T-helper 9 cell (primary cell): ENCODE data around the gene ROCK1.
"Not testable (repeated sequence)": the region's sequence is repeated elsewhere in the genome, so short reads cannot be mapped to it uniquely, and the experiment has no call there.

ENCODE experiments used
- DNase-seq: peaks from one replicate; pipeline ENCODE4 v3.0.0-alpha.2; 2020

The ROCK1 gene

DNA sequence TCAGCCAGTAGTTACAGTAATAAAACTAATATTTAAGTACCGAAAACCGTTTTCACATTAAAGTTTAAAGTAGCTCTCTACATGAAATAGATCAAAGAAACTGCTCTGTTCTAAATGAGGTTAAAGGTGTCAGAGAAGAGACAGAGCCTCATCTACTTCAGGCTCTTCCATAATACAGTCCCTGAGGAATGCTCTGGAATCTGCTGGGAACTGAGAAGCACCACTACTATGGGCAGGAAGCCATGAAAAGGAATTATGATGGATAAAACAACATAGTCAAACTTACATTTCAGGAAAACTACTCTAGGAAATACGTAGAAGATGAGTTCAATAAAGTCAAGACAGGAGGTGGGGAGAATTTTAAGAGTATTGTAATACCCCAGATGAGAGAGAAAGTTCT is 60.0 kb downstream of the ROCK1 start:
- no peak for DNase-seq

DNA sequence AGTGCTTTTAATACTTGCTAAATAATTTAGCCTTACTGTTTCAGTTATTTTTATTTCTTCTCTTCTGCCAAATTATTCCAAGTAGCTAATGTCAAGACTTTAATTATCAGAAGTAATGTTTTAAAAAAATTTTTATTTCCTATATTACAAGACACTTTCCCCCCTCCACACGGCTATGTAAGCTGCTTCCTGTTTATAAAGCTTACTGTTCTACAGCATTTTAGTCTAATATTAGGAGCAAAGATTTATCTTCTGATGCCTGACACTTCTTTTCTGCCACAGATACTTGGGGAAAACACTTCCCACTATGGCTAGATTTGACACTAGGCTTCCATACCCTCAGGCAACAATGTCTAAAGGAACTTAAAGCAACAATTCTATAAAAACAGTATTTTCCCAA is 62.3 kb downstream of the ROCK1 start:
- DNase-seq, result no peak

DNA sequence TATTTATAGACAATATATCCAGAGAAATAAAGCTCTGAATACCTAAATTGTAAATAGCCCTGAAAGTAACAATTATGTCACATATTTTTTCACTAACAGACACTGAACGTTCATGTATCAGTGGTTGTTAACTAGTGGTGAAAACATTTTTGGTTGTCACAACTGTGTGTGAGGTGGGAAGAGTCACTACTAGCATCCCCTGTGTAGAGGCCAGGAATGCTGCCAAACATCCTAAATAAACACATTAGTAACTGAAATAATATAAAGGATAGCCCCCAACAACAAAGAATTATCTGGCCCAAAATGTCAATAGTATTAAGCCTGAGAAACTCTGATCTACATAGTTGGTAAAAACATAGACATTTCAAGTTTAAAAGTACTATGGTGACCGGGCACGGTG is 64.5 kb downstream of the ROCK1 start:
- no peak for DNase-seq

DNA sequence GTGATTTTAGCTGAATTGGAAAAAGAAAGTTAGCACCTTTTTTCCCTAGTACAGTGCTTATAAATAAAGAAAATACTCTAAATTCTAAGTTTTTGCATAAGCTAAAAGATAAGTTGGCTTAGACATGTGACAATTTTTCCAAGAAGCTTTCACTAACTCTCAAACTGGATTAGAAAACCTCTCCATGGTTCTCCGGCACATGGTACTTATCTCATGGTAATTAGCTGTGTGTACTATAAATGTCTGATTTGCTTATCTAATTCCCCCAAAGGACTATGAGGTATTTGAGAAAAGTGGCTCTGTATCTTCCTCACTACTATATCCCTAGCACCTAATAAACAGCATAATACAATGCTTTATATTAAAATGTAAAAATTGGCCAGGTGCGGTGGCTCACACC is 71.1 kb downstream of the ROCK1 start:
- DNase-seq, result no peak

DNA sequence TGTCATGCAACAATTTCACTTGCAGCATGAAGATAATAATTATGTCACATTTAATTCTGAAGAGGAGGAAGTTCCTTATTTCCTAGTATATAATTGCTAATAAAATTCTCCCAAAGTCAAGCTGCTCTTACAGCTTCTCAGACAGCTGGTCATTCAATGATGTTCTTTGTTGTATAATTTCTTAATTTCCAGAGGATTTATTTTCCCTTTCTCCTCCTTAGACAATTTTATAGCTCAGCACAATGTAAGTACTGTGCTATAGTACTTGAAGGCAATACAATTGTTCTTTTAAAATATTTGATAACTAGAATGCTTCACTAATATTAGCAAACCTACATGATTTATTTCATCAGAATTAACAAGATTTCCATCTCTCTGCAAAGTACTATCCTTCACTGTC is 73.4 kb downstream of the ROCK1 start:
- no peak for DNase-seq

DNA sequence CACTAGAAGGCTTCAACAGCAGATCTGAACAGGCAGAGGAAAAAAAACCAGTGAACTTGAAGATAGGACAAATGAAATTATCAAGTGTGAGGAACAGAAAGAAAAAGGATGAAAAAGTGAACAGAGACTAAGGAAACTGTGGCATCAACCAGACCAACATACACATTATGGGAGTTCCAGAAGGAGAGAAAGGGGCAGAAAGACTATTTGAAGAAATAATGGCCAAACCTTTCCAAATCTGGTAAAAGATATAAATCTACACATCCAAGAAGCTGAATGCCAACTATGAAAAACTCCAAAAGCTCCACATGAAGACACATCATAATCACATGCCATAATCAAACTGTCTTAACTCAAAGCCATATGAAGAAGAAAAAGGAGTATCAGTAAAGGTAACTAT is 79.8 kb downstream of the ROCK1 start:
- no peak for DNase-seq

DNA sequence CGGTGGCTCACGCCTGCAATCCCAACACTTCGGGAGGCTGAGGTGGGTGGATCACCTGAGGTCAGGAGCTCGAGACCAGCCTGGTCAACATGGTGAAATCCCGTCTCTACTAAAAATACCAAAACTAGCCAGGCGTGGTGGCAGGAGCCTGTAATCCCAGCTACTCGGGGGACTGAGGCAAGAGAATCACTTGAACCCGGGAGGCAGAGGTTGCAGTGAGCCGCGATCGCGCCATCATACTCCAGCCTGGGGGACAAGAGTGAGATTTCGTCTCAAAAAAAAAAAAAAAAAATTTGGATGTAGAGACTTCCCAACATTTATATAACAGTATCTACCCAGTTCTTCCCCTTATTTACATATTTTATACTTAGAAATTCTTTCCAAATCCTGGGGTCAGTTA is 93.4 kb downstream of the ROCK1 start:
- DNase-seq, result not testable (repeated sequence)

DNA sequence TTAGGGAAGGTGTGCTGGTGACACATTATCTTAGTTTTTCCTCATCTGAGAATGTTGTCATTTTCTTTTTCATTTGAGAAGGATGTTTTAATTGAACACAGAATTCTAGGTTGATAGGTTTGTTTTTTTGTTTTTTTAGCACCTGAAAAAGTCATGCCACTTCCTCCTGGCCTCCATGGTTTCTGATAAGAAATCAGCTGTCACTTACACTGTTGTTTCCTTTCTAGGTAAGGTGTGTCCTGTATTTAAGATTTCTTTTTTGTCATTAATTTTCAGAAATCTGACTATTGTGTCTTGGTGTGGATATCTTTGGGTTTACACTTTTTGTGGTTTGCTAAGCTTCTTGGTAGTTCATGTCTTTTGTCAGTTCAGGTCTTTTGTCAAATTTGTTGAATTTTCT is 99.3 kb downstream of the ROCK1 start:
- no peak for DNase-seq

DNA sequence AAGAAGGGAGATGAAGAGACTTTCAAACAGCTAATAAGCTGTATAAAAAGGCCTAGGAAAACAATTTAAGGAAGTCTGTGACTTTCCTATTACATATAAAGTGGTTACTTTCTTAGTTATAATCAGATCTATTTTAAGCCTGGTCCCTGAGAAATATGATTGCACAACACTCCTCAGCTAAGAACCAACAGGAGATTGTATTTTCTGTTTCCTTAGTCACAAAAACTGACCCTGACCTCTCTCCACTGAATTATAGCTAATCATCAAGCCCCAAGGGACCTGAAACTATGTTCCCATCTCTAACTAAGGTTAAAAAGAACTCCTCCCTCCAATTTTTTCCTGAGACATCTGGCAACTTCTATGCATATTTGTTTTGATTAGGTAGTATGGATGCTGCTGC is 106.9 kb downstream of the ROCK1 start:
- DNase-seq, result no peak

DNA sequence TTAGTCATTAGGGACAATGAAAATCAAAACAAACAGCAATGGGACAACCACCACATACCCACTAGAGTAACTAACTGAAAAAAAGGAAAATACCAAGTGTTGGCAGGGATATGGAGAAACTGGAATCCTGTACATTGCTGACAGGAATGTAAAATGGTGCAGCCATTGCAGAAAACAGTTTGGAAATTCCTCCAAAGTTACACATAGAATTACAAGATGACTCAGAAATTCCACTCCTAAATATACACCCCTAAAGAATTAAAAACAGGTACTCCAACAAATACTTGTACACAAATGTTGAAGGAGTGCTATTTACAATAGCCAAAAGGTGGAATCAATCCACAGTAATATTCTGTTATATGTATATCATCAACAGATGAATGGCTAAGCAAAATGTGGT is 110.9 kb downstream of the ROCK1 start:
- DNase-seq, result no peak

DNA sequence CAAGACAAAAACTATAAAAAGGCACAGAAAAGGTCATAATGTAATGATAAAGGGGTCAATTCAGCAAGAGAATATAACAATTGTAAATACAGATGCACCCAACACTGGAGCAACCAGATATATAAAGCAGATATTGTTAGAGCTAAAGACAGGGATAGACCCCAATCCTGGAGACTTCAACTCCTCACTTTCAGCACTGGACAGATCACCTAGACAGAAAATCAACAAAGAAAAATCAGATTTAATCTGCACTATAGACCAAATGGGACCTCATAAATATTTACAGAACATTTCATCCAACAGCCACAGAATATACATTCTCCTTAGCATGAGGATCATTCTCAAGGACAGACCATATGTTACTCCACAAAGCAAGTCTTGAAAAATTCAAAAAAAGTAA is 114.2 kb downstream of the ROCK1 start:
- no peak for DNase-seq

DNA sequence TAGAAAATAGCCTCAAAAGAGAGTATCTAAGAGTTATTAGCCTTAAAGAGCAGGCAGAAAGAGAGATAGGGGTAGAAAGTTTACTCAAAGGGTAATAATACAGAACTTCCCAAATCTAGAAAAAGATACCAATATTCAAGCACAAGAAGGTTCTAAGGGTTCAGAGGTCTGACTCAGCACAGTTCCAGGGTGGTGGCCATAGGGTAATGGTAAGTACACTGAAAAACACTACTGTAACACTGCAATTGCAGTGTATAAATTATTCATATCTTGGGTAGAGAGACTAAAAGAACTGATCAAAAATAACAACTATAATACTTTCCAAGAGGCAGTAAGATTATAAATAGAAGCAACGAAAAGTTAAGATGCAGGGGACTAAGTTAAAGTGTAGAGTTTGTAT is 115.2 kb downstream of the ROCK1 start:
- no peak for DNase-seq

DNA sequence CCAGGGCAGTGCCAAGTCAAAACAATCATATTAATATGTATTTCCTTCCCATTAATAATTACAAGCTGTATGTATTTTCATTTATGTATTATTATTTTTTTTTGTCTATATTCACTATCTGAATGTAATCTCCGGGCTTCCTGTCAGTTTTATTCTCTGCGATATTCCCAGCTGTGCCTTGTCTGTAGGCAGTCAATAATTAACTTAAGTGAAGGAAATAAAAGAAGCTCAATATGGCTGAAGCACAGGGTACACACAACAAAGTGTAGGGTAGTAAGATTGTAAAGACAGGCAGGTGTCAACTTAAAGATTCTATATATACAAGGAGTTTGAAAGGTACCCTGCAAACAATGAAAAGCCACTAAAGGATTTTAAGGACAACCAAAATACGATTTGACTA is 122.9 kb downstream of the ROCK1 start:
- DNase-seq, result no peak

DNA sequence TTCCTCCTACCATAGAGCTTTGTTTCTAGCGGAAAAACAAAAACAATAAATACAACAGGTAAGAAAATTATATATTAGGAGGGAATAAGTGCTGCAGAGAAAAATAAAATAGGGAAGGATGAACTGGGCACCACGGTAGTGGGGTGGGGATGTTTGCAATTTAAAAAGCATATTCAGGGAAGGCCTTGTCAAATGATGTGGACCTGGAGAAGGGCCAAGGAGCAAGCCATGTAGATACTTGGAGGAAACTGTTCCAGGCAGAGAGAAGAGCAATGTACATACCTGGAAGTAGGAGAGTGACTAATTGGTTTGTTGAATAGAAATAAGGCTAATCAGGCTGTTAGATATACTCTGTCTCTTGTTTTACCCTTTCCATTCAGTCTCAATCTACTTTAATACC is 136.5 kb downstream of the ROCK1 start:
- no peak for DNase-seq

DNA sequence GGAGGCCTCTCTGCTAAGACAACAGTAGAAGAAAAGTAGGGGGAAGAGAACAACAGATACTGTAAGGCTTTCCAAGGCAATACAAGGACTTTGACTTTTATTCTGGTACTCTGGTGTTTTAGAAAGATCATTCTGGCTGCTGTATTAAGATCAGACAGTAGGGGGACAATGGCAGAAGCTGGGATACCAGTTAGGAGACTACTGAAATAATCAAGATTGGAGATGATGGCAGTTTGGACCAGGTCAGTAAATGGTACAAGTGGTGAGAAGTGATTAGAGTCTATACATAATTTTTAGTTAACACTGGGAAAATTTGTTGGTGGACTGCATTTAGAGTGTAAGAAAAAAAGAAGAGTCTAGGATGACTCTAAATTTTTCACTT is 139.7 kb downstream of the ROCK1 start:
- no peak for DNase-seq

DNA sequence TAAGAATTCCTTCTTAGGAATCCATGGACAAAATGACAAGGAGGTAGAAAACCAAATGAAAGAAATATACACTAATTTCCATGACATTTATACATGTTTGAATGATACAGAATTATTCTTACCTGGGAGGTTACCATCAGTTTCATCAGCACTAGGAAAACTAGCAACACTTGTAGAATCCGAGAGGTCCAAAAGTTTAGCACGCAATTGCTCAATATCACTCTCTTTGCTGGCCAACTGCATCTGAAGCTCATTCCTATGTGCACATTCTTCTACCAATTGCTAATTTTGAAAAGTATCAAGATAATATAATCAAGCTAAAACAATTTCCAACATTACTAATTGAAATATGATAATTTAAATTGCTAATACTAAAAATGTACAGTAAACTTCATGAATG is 144.8 kb downstream of the ROCK1 start:
- no peak for DNase-seq

DNA sequence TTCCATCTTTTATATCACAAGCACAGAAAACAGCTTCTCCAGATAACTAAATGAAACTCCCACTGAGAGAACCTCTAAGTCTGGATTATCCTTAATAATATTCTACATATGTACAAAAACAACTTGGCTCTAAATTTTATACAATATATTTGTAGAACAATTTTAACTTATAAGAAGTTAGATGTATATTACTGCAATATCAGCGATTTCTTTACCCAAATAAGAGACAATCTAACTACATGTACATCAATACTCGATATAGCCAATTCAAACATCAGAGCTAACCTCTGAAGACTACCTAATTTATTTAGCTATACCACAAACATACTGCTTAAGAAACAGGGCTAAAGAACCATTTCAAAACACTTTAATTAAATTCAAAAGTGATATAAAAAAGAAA is 148.6 kb downstream of the ROCK1 start:
- no peak for DNase-seq

DNA sequence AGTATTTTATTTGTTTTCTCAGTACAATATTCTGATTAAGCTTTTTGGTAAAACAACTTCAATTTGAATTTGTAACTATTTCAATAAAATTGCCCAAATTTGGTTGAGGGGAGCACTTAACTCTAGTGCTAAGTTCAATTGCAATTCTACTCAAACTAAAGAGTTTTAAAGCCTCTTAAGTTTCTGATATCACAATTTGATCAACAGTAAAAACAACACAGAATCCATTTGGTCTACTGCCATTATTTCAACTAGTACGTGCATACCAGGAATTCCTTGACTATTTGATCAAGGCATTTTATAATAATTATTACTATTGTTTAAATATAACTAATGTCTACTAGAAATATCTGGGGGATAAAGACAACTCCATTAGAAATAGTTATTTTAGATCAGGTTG is 150.9 kb downstream of the ROCK1 start:
- DNase-seq, result no peak

DNA sequence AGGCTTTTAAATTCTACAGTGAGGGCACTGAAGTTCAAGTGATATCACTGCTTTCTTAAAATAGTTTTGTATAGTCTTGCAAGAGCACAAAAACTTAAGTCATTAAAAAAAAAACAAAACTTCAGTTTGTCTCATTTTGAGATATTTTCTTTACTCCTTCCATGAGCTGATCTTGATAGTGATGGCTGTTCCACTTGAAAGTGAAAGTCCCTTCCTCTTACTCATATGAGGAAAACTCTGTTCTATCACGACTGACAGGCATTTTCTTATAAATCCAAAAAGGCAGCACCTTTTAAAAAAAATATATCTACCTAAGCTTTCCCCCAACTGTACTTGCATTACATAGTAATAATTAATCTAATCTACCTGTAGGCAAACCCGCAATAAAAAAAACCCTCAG is 160.8 kb downstream of the ROCK1 start:
- DNase-seq, result not testable (repeated sequence)
